ENCODE data around the gene PROKR1.

- TF ChIP-seq FOXA1 (IDR thresholded peaks at IDR 0.05) = no peak
- no peak for TF ChIP-seq HDGF (IDR thresholded peaks at IDR 0.05; ENCODE audit: borderline replicate concordance)
- no peak for TF ChIP-seq SP1 (IDR thresholded peaks at IDR 0.05)
- TF ChIP-seq TARDBP (IDR thresholded peaks at IDR 0.05) = no peak
- no peak for TF ChIP-seq L3MBTL2 (conservative IDR thresholded peaks at IDR 0.05)
- no peak for TF ChIP-seq NFRKB (IDR thresholded peaks at IDR 0.05)
- TF ChIP-seq CTBP1 (IDR thresholded peaks at IDR 0.05; ENCODE audit: borderline replicate concordance) = no peak
These were observed 22.6 kb upstream of the PROKR1 start for GRCh38 chr2:68620772-68621171.

Measured in HEK293T (cell line).